GM18502 (cell line): ENCODE measurements around the gene PARS2.

Source experiments
- ATAC-seq: cut with Tn5 transposase; IDR thresholded peaks from one replicate; pipeline ENCODE4 v1.9.1; 2021; ENCODE audit warnings: mild to moderate bottlenecking; ENCODE audit not compliant: unreplicated experiment, poor library complexity

Gene PARS2

DNA sequence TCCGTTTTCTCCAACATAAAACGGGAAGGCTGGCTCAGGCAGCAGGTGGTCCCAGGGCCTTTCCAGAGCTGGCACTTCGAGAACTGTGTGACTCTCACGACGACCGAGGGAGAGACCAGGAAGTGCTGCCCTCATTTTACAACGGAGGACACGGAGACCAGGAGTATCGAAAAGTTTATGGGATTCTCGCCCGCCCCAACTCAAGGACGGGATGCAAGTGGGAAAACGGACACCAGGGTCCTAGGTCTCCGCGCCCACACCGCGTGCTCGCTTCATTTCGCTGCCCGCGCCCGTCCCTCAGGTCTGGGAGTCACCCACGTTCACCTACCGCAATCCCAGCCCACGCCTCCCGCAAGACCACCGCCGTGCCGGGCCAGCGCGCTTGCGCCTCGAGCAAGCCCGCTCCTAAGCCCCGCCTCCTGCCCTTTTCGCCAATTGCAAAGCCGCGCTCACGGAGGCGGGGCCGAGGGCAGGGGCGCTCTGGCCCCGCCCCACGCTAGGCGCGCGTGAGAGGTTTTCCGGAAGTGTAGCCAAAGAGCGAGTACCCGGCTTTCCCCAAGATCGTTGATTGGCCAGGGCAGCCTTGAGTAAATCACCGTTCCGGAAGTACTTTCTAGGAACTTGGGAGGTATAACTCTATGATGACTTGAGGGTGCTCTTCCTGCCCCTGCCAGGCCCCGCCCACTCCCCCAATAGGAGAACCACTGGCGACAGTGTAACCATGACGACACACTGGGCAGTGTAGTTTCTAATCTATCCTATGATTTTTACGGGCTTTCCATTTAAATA lies at the start of gene PARS2:
PARS2 (minus strand) TSS at position 391 of the 789 bp plus-strand sequence. CDS start 5,362 bp downstream, outside the sequence.
- ATAC-seq = peak; percentile 97

DNA sequence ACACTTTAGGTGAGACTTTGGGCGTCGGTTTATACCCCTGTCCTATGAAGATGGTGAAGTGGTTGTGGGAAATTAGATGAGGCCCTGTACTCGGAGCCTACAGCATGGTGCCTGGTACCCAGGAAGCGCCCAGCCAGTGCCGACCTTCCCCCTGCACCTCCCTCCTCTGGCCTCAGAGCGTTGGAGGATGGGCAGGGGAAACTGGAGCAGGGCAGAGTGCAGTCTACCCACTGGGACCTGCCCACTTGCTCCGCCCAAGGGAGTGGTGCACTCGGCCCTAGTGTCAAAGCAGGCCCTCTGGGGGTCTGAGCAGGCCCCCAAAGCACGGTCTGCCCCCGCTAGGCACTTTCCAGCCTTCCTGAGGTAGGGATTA lies 49.8 kb upstream of the PARS2 start:
- no peak for ATAC-seq

DNA sequence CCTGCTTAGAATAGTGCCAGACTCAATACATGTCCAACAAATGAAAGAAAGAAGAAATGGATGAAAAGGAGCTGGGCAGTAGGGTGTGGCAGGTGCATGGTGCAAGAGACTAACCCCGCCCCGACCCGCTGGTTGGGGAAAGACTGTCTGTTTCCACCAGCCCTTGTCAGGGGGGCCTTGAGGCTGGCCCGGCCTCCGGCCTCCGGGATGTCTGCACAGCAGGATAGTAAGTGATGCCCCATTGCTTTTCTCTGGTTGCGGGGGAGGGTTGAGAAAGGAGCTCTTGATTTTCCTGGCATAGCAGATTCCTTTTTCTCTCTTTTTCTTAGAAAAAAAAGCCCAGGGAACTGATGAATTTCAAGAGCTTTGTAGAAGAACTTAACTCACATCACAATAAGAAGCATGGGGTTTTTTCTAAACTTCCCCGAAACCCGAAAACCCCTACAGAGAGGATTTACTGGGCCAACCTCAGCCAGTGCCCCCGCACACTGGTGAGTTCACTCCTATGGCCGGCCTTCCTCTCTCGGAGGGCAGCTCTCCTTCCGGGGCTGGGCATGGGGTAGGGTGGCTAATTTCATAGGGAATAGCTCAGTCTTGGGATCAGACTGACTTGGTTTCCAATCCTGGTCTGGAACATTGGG lies 49.3 kb upstream of the PARS2 start:
- no peak for ATAC-seq

DNA sequence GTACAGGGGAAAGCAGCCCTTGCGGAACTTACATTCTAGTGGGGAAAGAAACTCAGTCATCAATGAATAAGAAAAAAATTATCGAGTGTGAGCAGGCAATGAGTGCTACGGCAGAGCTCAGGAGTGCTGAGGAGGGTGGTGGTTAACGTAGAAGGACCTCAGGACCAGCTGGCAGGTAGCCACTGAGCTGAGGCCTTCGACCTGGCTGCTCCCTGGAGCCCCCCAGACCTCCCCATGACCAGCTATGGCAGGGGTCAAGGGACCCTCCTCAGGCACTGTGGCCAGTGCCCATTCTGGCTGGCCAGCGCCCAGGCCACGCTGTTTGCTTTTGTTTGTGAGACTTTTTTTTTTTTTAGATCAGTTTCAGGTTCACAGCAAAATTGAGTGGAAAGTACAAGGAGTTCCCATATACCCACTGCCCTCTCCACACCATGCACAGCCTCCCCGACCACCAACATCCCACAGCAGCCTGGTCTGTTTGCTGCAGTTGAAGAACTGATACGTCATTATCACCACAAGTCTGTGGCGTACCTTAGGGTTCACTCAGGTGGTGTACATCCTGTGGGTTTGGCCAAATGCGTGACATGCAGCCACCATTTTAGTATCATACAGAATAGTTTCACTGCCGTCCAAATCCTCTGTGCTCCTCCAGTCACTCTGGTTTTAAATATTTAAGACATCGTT lies 48.6 kb upstream of the PARS2 start:
- ATAC-seq = peak; percentile 59

DNA sequence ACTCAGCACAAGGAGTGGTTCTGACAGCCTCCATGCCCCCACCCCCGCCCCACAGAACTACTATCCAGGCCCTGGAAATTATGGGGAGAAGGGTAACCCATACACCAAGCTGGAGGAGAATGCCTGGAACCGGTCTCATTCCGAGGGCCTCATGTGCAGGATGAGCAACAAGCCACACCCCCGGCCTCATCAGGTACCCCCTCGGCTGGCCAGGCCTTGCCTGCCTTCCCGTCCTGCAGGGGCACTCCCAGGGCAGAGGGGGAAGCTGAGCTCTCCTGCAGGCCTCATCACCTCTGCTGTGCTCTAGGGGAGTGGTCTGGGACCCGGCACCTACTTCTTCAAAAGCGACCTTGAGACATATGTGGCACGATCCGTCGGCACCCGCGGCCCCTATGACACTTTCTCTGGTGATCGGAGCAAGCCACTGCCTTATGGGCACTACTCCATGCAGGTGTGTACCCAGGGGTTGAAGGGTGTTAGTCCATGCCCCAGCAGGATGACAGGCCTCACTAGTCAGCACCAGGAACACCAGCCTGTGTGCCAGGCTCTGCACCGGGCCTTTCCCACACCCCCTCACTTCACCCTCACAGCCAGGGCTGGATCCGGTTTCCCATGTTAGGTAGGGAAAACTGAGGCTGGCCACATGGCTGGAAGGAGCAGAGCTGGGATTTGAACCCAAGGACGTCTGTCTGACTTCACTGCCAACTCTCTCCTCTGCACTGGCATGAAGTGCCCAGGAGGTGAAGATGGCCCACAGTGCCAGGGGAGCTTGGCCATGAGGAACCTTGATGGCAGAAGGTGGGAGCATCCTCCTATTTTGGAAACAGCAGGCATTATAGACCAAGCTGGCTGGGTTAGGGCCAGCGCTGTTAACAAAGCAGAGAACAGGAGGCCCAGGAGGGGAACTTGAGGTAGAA lies 47.7 kb upstream of the PARS2 start:
- no peak for ATAC-seq

DNA sequence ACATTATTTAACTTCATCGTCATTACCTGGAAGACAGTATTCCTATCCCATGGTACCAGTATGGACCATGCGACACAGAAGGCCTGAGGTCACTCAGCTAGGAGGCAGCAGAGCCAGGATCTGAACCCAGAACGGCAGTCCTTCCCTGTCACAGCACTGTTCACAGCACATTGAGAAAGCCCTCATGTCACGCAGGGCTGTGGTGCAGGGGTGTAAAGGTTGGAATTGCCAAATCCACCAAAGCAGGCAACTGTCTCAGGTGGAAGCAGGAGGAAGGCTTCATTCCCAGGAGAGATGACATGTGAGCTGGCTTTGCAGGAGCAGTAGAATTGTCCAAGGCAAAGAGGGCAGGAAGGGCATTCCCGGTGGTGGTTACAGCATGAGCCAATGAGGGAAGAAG lies 46.7 kb upstream of the PARS2 start:
- ATAC-seq = no peak

DNA sequence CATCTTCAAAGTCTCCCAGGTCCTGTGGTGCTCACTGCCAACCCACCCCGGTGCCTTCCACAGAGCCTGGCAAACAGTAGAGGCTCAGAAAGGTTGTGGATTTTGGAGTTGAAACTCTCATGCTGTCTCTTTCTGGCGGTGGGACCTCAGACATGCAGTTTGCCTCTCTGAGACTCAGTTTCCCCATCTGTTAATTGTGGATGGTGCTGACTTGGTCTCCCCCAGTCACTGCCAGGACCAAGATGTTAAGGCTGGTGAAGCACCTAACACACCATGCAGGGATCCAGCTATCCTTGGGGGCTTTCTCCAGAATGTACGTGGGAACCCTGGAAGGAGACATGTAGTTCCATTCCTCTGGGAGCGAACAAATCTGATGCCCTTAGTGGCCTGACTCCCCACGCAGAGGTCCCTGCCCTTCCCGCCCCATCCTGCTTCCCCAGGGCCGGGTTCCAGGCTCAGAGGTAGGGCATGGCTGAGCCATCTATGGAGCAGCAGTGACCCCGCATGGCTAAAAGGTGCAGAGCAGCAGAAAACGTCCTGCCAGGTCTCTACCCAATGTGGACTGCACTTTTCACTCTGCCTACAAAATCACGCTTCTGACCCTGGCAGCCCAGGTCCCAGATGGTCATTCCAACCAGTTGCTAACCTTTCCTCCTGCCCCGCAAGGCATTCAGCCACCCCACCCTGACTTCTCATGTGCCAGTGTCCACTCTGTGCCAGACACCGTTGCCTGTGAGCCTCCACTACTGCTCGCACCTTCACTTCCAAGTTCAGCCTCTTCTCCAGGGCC lies 46.0 kb upstream of the PARS2 start:
- ATAC-seq = peak; percentile 68

DNA sequence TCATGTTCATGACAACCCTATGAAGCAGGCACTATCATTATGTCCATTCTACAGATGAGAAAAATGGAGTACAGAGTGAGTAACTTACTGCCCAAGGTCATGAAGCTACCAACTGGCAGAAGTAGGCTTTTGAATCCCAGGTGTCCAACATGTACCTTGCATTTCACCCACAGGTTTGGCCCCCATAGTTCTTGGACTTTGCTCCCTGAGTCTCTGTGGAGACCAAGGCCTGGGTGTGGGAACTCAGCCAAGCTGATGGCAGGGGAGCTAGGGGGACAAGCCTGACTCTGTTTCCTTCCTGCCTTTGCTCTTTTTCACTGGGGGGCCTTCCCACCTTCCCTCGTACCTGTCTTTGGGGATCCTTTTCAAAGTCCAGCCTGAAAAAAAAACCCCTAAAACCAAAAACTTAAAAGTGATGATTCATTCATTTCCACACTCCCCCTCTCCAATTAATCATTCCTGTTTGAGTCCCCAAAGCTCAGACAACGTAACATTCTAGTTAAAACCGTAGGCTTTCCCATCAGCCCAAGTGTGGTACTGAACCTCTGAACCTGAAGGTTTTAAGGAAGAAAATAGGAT lies 45.3 kb upstream of the PARS2 start:
- no peak for ATAC-seq

DNA sequence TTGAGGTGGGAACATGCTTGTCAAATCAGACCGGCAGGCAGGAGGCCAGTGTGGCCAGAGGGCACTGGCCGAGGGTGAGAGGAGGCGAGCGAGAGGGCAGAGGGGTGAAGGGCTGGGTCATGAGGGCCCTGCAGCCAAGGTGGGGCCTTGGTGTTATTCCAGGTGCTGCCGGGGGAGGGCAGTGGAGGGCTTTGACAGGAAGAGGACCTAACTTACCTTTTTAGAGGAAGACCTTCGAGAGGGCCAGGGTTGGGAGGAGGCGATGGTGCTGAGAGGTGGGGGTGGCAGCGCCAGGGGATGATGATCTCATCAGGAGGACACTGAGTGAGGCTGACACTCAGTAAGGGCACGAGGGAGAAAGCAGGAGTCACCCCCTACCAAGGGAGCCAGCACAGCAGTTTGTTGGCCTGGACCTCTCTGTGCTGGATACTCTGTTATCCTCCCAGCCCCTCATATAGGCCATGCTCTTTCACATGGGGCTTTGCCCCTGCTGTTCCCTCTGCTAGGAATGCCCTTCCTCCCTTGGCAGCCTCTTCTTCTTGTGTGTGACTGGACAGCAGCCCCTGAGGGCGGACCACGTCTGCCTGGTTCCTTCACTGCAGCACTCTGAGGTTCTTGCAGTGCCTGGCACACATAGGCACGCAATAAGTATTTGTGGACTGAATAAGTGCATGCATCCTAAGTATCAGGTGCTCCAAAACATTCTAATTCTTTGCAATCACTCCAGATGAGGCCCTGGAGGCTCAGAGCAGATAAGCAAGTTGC lies 44.3 kb upstream of the PARS2 start:
- ATAC-seq = no peak

DNA sequence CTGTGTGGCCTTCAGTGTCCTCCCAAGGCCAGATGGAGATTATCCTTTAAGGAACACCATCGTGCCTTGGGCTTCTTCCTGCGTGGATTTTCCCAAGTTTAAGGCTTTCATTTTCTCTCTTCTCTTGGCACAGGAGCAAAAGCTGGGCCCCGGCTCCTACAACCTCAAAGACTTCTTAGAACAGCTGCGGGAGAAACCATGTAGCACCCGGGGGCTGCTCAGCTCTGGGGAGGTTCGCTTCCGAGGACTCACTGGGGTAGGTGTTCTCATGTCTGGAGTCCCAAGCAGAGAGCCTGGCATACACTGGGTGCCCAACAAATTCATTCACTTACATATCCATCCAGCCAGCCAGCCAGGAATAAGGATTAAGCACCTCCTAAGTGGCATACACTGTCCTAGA lies 43.4 kb upstream of the PARS2 start:
- ATAC-seq = no peak

DNA sequence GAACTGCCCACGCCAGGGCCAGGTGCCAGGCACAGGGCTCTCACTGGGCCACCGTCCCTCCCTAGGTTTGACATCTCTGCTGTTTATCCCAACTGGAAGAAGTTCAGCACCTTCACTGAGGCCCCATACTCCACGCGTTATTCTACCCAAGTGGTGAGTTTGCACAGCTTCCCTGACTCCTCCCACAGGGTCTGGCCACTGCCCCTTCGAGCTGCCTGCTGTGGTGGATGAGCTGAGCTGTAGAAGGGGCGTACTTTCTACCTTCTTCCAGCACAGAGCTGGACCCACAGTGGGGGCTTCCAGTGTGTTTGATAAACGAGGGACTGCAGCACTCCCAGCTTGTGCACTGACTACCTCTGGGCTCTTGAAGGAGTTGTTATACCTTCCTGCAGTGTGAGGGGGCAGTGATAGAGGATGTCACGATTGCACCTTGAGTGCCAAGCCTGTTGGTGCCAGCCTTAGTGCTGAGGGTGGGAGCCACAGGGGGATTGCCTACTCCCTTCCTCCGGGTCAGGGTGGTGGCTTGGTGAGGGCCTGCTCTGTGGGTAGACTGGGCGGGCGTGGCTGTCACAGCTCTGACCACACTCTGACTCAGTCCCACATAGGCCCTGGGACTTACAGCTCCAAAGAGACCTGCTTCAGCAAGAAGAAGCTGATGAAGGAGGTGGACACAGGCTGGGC lies 42.7 kb upstream of the PARS2 start:
- no peak for ATAC-seq

DNA sequence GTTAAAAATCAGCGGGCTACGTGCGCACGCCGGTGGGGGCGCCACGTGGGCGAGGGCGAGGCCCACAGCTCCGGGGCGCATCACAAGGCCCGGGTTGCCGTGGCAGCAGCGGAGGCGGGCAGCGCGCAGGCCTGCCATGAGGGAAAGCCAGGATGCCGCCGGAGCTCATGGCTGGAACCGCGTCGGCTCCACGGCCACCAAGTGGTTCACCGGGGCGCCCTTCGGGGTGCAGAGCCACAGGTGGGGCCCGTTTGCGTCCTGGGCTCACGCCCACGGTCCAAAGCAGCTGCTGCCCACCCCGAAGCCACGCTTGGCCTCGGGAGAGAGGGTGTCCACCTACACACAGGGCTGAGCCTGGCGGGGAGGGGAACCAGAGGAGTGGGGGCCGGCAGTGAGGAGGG lies 41.7 kb upstream of the PARS2 start:
- ATAC-seq = no peak

DNA sequence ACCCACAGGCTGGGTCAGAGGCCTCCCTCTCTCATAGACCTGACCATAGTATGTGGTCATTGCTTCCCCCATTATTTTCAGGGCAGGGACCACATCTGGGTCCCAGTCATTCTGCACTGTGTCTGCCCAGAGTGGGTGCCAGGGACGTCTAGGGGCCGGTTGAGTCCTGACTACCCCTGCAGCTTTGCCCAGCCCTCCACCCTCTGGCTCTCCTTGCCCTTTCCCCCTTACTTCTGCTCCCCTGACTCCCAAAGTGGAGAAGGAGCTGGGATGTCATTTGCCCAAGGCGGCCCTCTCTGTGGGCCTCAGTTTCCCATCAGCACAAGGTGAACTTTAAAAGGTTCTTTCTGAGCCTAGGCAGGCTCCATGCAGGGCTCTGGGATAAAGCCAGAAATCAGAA lies 41.1 kb upstream of the PARS2 start:
- no peak for ATAC-seq

DNA sequence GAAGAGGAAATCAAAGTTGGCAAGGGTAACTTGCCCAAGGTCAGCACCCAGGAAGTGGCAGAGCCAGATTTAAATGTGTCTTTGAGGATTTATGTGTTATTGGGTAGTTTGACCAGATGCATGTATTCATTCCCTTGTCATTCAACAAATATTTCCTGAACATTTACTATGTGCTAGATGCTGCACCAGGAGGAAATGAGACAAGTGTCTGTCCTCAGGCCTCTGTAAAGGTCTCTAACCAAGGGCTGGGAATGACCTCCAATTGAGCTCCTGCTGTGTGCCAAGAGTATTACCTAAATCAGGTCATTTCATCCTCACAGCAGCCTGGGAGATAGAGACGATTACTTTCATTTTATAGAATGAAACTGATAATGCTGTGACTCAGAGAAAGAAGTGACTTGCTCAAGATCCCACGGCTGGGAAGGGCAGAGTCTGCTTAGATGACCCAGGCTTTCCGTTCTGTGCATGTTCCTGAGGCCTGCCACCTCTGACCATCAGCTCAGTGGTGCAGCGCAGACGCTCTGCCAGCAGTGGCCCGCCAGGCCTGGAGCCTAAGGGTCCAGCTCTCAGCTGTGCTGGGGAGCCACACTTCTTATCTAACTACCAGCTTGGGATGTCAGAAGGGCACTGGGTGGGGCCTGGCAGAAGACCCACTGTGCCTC lies 40.3 kb upstream of the PARS2 start:
- ATAC-seq = peak; percentile 33

DNA sequence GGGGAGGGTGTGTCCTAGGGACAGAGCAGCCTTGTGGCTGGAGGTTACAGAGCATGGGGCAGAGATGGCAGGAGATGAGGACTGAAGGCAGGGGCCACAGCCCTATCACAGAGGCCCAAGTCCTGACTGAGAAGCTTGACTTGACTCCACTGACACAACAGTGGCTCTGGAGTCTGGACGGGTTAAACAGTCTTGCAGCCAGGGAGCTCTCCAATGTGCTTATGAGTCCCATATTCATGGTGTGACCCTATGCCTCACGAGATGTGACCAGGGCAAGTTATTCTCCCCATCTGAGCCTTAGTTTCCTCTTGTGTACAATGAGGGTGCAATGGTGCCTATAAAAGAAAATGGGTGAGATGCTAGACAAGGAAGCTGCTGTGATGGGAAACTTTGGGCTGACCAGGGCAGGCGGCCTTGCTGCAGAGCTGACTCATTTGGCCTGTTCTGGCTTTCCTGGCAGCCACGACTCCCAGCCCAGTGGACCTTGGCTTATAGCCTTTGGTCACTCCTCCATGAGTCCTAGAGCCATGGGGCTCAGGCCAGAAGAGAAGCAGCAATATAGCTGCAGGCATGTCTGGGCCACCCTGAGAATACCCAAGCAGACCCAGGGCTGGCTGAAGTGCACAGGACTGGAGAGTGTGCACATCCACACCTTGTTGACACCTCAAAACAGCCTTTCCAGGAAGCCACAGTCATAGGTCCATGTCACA lies 39.6 kb upstream of the PARS2 start:
- no peak for ATAC-seq

DNA sequence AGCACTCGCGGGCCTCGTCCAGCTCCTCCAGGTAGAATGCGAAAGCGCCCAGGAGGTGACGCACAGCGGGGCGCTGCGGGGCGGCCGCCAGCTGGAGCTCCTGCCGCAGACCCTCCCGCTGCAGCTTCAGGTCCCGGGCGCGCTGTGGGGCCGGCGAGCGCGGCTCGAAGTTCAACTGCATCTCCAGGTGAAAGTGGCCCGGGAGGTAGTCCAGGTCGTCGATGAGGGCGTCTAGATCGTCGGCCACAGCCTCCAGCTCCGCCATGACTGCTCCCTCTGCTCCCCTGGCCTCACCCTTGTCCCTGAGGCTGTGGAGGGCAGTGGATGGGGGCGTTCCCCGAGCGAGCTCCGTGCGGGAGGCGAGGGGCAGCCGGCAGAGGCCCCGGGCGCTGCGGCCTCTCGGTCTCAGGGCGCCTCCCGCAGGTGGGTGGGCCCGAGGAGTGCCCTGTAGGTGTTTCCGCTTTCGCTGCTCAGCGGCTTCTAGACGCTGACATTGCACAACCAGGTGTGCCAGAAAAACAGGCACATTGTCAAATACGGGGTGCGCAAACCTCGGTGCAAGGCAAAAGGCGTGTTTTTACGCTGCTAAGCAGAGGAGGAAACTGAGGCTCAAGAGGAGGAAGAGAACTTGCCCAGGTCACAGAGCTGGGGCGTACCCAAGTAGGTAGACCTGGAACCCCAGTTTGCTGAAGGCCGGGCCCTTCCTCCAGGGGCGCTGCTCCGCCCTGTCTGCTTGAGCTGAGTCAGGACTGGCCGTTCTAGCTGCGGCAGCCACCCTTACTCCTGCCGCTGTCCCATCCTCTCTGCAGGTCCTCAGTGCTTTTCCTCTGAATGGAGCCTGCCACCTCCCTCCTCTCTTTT lies 36.8 kb upstream of the PARS2 start, which contains the start of gene TTC22:
TTC22 (minus strand) TSS at position 425 of the 861 bp plus-strand sequence; CDS start at position 265, 160 bp downstream.
- peak; percentile 89 for ATAC-seq
